ENCODE results near the gene ATF3.

Gene ATF3

GRCh38 chr1:212586206-212587015, 22.1 kb upstream of the ATF3 start:
- DNase-seq (ENCODE audit: extremely low read depth in 1 of 2, low read depth in 1 of 2) = no peak

GRCh38 chr1:212587016-212587887, 21.3 kb upstream of the ATF3 start:
- no peak for DNase-seq (ENCODE audit: extremely low read depth in 1 of 2, low read depth in 1 of 2)

- no peak for DNase-seq (ENCODE audit: extremely low read depth in 1 of 2, low read depth in 1 of 2)
These were observed 20.6 kb upstream of the ATF3 start for GRCh38 chr1:212587888-212588510.

- no peak for DNase-seq (ENCODE audit: extremely low read depth in 1 of 2, low read depth in 1 of 2)
These were observed 19.1 kb upstream of the ATF3 start for GRCh38 chr1:212589446-212589845.

GRCh38 chr1:212591922-212592321, 16.6 kb upstream of the ATF3 start:
- no peak for DNase-seq (ENCODE audit: extremely low read depth in 1 of 2, low read depth in 1 of 2)

- DNase-seq (ENCODE audit: extremely low read depth in 1 of 2, low read depth in 1 of 2) = no peak
These were observed 14.7 kb upstream of the ATF3 start for GRCh38 chr1:212593821-212594251.

- DNase-seq (ENCODE audit: extremely low read depth in 1 of 2, low read depth in 1 of 2) = no peak
These were observed 13.9 kb upstream of the ATF3 start for GRCh38 chr1:212594640-212595039.

- DNase-seq (ENCODE audit: extremely low read depth in 1 of 2, low read depth in 1 of 2) = no peak
These were observed 13.3 kb upstream of the ATF3 start for GRCh38 chr1:212595229-212595628.

- DNase-seq (ENCODE audit: extremely low read depth in 1 of 2, low read depth in 1 of 2) = no peak
These were observed 12.5 kb upstream of the ATF3 start for GRCh38 chr1:212595787-212596714.

- DNase-seq (ENCODE audit: extremely low read depth in 1 of 2, low read depth in 1 of 2) = no peak
These were observed 11.8 kb upstream of the ATF3 start for GRCh38 chr1:212596798-212597197.

- no peak for DNase-seq (ENCODE audit: extremely low read depth in 1 of 2, low read depth in 1 of 2)
These were observed 11.1 kb upstream of the ATF3 start for GRCh38 chr1:212597487-212597886.

- no peak for DNase-seq (ENCODE audit: extremely low read depth in 1 of 2, low read depth in 1 of 2)
These were observed 8.3 kb upstream of the ATF3 start for GRCh38 chr1:212600071-212600915.

- no peak for DNase-seq (ENCODE audit: extremely low read depth in 1 of 2, low read depth in 1 of 2)
These were observed 7.6 kb upstream of the ATF3 start for GRCh38 chr1:212600980-212601379.

GRCh38 chr1:212601524-212601923, 7.0 kb upstream of the ATF3 start:
- no peak for DNase-seq (ENCODE audit: extremely low read depth in 1 of 2, low read depth in 1 of 2)

GRCh38 chr1:212605441-212606394, 2.8 kb upstream of the ATF3 start:
- no peak for DNase-seq (ENCODE audit: extremely low read depth in 1 of 2, low read depth in 1 of 2)

- peak in 1 of 2 donors; percentile 33 for DNase-seq (ENCODE audit: extremely low read depth in 1 of 2, low read depth in 1 of 2)
These were observed 2.0 kb upstream of the ATF3 start for GRCh38 chr1:212606395-212607205.

- DNase-seq (ENCODE audit: extremely low read depth in 1 of 2, low read depth in 1 of 2) = no peak
These were observed 1.2 kb upstream of the ATF3 start for GRCh38 chr1:212607206-212607912.

Measured in activated CD8-positive, alpha-beta memory T cell treated with anti-CD3 and anti-CD28 coated beads for 1 hour (primary cell).